ENCODE results near the gene ABCA10. TPM values are rescaled to one million over a fixed set of nuclear protein-coding genes. Genes with fewer than 3 reads are reported as not detected.

The ABCA10 gene
- total RNA-seq, 1 experiment from 2014 or later: 0.90 TPM

GRCh38 chr17:69164206-69164605 is 64.4 kb downstream of the ABCA10 start:
- DNase-seq (ENCODE audit: low read depth, low spot score): no peak
- in situ Hi-C loops (cut with HindIII; ENCODE audit: low pct_unique_long_range_greater_than_20kb, low sequenced_read_pairs) (no loop called here), intact Hi-C loops (cut with micrococcal nuclease; ENCODE audit: unreplicated experiment) (no loop called here)
- no peak for ATAC-seq
- Histone ChIP-seq H3K27ac (ENCODE audit: low read length) (no peak overlapping the region), H3K4me1 (ENCODE audit: control insufficient read depth, insufficient read depth, low read length) (no peaks in the 10 kb centered on the region), H3K4me3 (ENCODE audit: low read depth in 2 of 2, low read length in 2 of 2) (no peak overlapping the region), H3K9me3 (ENCODE audit: control insufficient read depth, insufficient read depth, low read depth, low read length) (no peaks in the 10 kb centered on the region), H3K36me3 (ENCODE audit: control insufficient read depth, insufficient read depth, low read length) (no peaks in the 10 kb centered on the region), H3K27me3 (ENCODE audit: control insufficient read depth, insufficient read depth, low read length) (no peaks in the 10 kb centered on the region)
- TF ChIP-seq POLR2AphosphoS5 (IDR thresholded peaks at IDR 0.05; ENCODE audit: low read depth, low read length) (no peak), REST (IDR thresholded peaks at IDR 0.05; ENCODE audit: insufficient read depth in 1 of 2, low read depth in 2 of 2, low read length in 1 of 2) (no peak), TCF7L2 (IDR thresholded peaks at IDR 0.05; ENCODE audit: low read depth, low read length) (no peak), SIN3A (IDR thresholded peaks at IDR 0.05; ENCODE audit: borderline replicate concordance, insufficient read depth, low read depth, low read length) (no peak), CTCF (IDR thresholded peaks at IDR 0.05) (no peak)
- POLR2A ChIA-PET: no interaction called here
- no TSS peak for BruUV-seq (replicated peaks)
- CTCF ChIA-PET: no interaction called here

DNA sequence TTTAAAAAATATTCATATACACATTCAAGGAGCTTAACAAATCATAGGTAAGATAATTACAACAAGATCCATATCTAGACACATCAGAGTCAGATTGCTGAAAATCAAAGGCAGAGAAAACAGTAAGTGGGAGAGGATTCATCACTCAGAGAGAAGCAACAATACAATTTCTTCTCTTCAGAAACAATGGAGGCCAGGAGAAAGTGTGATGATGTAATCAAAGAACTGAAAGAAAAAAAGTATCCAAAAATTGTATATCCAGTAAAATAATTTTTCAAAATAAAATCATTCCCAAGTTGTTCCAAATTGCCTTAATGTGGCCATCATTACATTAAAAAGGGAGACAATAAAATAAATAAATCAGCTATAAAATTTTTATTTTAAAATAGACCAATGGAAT is 69.2 kb downstream of the ABCA10 start:
- Histone ChIP-seq H3K4me1 (ENCODE audit: control insufficient read depth, insufficient read depth, low read length) (no peaks in the 10 kb centered on the region), H3K4me3 (ENCODE audit: low read depth in 2 of 2, low read length in 2 of 2) (no peak overlapping the region), H3K27ac (ENCODE audit: low read length) (no peak overlapping the region), H3K36me3 (ENCODE audit: control insufficient read depth, insufficient read depth, low read length) (no peaks in the 10 kb centered on the region), H3K27me3 (ENCODE audit: control insufficient read depth, insufficient read depth, low read length) (no peaks in the 10 kb centered on the region), H3K9me3 (ENCODE audit: control insufficient read depth, insufficient read depth, low read depth, low read length) (no peaks in the 10 kb centered on the region)
- no peak for TF ChIP-seq SIN3A (IDR thresholded peaks at IDR 0.05; ENCODE audit: borderline replicate concordance, insufficient read depth, low read depth, low read length)
- no peak for TF ChIP-seq TCF7L2 (IDR thresholded peaks at IDR 0.05; ENCODE audit: low read depth, low read length)
- no peak for TF ChIP-seq POLR2AphosphoS5 (IDR thresholded peaks at IDR 0.05; ENCODE audit: low read depth, low read length)
- TF ChIP-seq CTCF (IDR thresholded peaks at IDR 0.05): no peak
- no peak for TF ChIP-seq REST (IDR thresholded peaks at IDR 0.05; ENCODE audit: insufficient read depth in 1 of 2, low read depth in 2 of 2, low read length in 1 of 2)
- BruUV-seq (replicated peaks): no TSS peak
- DNase-seq (ENCODE audit: low read depth, low spot score) (no peak), ATAC-seq (no peak)
- ChIA-PET POLR2A (no interaction called here), CTCF (no interaction called here)
- in situ Hi-C loops (cut with HindIII; ENCODE audit: low pct_unique_long_range_greater_than_20kb, low sequenced_read_pairs): no loop called here
- intact Hi-C loops (cut with micrococcal nuclease; ENCODE audit: unreplicated experiment): no loop called here
